MCF 10A (cell line): ENCODE data around the gene ALOX12B. TPM values are rescaled to one million over a fixed set of nuclear protein-coding genes. Genes with fewer than 3 reads are reported as not detected.
"Not testable (repeated sequence)": the region's sequence is repeated elsewhere in the genome, so short reads cannot be mapped to it uniquely, and the experiment has no call there.

Experiments
- BruUV-seq: library from RNA; stranded (reverse); fragments of 400-500 nt; replicated peaks from 2 replicates; lab custom pipeline; 2021; lab: Mats Ljungman, UMichigan
- CTCF ChIA-PET: fragments of 300-600 bp; sonication (Branson Sonifier 250); formaldehyde crosslinking; extraction: SDS; loops from one replicate; lab custom pipeline; 2021; ENCODE audit warnings: antibody characterized with exemption, inconsistent platforms; lab: Yijun Ruan, JAX
- POLR2A ChIA-PET: fragments of 300-600, 350-650 bp; sonication (Branson Sonifier 250); formaldehyde crosslinking; extraction: SDS; loops from one replicate; lab custom pipeline; 2020; ENCODE audit warnings: antibody characterized with exemption, inconsistent platforms; lab: Yijun Ruan, JAX
- DNase-seq: peaks from one replicate; pipeline ENCODE4 v3.0.0-alpha.2; 2018; ENCODE audit not compliant: unreplicated experiment
- H3K27ac Mint-ChIP-seq: one replicate; pipeline ENCODE4 v1.8.0; 2022; ENCODE audit warnings: mild to moderate bottlenecking, low read depth, mixed read lengths; ENCODE audit not compliant: unreplicated experiment
- H3K27me3 Mint-ChIP-seq: one replicate; pipeline ENCODE4 v1.8.0; 2022; ENCODE audit warnings: mixed read lengths; ENCODE audit not compliant: insufficient read depth, unreplicated experiment
- H3K36me3 Mint-ChIP-seq: one replicate; pipeline ENCODE4 v1.8.0; 2022; ENCODE audit warnings: mild to moderate bottlenecking, moderate library complexity, mixed read lengths; ENCODE audit not compliant: insufficient read depth, unreplicated experiment
- H3K4me1 Mint-ChIP-seq: one replicate; pipeline ENCODE4 v1.8.0; 2022; ENCODE audit warnings: mixed read lengths; ENCODE audit not compliant: insufficient read depth, unreplicated experiment
- H3K4me3 Mint-ChIP-seq: one replicate; pipeline ENCODE4 v1.8.0; 2022; ENCODE audit warnings: mild to moderate bottlenecking, moderate library complexity, mixed read lengths; ENCODE audit not compliant: unreplicated experiment
- H3K9me3 Mint-ChIP-seq: one replicate; pipeline ENCODE4 v1.8.0; 2022; ENCODE audit warnings: mixed read lengths; ENCODE audit not compliant: unreplicated experiment
- intact Hi-C: fragments of 100-400 bp; cut with micrococcal nuclease; formaldehyde crosslinking; loops from 2 replicates; pipeline ENCODE4 v1.14.1; 2022
- total RNA-seq: library from RNA; stranded (reverse); gene quantifications from 2 replicates; pipeline ENCODE4 v1.2.3, GENCODE V29; 2022
- TF ChIP-seq, protein P1 (sequence below): fragments of 200-600 bp; IDR thresholded peaks from one replicate; pipeline ENCODE4 v1.8.0; 2022; ENCODE audit warnings: antibody characterized with exemption, mild to moderate bottlenecking; ENCODE audit not compliant: unreplicated experiment

ALOX12B gene
- total RNA-seq, 1 experiment from 2014 or later, result 1.3 TPM

DNA sequence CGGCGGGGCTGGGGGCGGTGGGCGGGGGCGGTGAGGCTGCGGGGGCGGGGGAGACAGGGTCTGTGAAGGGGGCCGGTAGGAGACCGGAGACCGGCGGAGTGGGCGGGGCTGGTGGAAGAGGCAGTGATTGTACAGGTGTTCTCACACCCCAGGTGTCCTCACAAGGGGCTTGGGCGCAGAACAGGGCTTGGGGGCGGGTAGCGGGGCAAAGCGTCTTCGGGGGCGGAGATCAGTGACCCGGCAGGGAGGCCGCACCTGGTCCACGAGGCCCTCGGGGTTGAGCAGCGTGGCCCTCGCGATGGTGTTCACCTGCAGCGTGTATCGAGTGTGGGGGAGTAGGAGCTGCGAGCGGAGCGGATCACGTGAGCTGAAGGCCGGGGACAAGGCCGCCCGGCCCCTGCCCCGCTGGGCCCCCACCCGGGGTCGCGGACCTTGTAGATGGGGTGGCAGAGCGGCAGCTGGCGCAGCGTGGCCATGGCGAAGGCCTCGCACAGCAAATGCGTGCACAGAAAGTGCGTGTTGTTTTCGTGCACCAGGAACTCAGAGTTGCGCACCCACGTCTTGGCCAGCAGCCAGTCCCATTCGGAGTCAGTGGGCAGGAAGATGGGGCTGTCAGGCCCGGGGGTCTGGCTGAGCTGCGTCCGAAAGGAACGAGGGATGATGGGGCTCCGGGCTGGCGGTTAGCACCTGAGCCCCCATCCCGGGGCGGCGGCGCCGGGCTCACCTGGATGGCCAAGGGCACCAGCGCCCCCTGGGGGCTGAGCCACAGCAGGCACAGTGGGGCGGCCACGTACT is 22.3 kb upstream of the ALOX12B start:
- TF ChIP-seq, protein P1, sequence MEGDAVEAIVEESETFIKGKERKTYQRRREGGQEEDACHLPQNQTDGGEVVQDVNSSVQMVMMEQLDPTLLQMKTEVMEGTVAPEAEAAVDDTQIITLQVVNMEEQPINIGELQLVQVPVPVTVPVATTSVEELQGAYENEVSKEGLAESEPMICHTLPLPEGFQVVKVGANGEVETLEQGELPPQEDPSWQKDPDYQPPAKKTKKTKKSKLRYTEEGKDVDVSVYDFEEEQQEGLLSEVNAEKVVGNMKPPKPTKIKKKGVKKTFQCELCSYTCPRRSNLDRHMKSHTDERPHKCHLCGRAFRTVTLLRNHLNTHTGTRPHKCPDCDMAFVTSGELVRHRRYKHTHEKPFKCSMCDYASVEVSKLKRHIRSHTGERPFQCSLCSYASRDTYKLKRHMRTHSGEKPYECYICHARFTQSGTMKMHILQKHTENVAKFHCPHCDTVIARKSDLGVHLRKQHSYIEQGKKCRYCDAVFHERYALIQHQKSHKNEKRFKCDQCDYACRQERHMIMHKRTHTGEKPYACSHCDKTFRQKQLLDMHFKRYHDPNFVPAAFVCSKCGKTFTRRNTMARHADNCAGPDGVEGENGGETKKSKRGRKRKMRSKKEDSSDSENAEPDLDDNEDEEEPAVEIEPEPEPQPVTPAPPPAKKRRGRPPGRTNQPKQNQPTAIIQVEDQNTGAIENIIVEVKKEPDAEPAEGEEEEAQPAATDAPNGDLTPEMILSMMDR, result peak; percentile 86
- peak; percentile 72 for DNase-seq
- BruUV-seq, result no TSS peak
- POLR2A ChIA-PET, result interaction anchor here (1.0 to 1.3 kb wide), 3 partner anchors 8 to 50 kb away, joined by 4 to 7 read pairs (median 4); no protein-coding TSS in a partner anchor
- Mint-ChIP-seq H3K27me3 (no peaks in the 10 kb centered on the region), H3K9me3 (no peaks in the 10 kb centered on the region), H3K36me3 (no peaks in the 10 kb centered on the region), H3K4me3 (no peak overlapping the region), H3K4me1 (peaks cover 22% of the 10 kb centered on the region), H3K27ac (no peak overlapping the region)
- CTCF ChIA-PET, result interaction anchor here (0.5 to 14.2 kb wide), 18 partner anchors 9 to 647 kb away, joined by 3 to 233 read pairs (median 4); partner anchors contain the start of gene ALOX12B
- intact Hi-C loops, result loop anchor here (1.0 kb wide), 2 partner anchors 16 to 30 kb away; no protein-coding TSS in a partner anchor

DNA sequence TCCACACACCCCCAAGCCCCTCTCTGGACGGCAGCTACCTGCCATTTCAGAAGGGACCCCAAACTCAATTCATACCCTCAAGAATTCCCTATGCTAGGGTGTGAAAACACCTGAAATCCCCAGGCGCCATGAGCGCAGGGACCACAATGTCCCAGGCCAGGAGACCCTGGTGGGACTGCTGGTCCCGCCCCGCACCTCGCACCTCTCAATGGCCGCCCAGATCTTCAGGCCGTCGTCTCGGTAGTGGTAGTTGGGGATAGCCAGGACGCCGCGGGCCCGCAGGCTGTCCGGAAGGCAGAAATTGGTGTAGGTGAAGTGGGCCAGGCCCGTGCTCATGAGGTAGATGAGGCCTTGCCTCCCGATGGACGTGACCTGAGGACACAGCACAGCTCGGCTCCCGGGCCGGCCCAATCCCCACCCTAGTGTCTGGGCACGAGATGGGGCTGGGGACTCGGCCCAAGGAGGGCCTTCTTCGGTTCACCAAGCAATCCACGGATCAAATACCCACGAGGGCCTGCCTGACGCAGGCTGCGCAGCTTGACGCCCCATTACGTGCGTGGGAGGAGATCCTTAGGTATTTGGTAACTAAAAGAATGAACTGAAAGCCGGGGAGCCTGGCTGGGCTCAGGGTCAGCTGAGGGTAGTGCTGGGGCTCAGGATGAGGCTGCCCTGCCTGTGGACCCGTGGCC is 21.6 kb upstream of the ALOX12B start:
- H3K36me3 Mint-ChIP-seq, result no peaks in the 10 kb centered on the region
- ChIA-PET POLR2A (interaction anchor here (0.7 kb wide), 1 partner anchor 11 kb away, joined by 3 read pairs; no protein-coding TSS in a partner anchor), CTCF (interaction anchor here (0.5 to 14.2 kb wide), 9 partner anchors 9 to 282 kb away, joined by 3 to 233 read pairs (median 23); partner anchors contain the start of gene ALOX12B)
- H3K27ac Mint-ChIP-seq, result no peak overlapping the region
- no peak for DNase-seq
- BruUV-seq, result no TSS peak
- TF ChIP-seq, protein P1, result no peak
- no peaks in the 10 kb centered on the region for H3K9me3 Mint-ChIP-seq
- H3K27me3 Mint-ChIP-seq, result no peaks in the 10 kb centered on the region
- intact Hi-C loops, result no loop called here
- H3K4me3 Mint-ChIP-seq, result no peak overlapping the region
- H3K4me1 Mint-ChIP-seq, result peaks cover 29% of the 10 kb centered on the region

DNA sequence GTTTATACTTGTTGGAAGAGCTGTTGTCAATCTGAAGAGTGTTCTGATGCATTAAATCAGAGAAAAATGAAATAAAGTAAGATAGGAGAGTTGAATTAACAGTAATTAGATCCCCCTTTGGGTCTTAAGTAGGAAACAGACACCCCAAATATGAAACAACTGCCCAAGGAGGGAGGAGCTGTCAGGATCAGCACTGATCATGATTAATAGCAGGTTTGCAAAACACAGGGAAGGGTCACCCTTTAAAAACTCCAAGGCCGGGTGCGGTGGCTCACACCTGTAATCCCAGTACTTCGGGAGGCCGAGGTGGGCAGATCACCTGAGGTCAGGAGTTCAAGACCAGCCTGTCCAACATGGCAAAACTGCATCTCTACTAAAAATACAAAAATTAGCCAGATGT is 19.5 kb upstream of the ALOX12B start:
- intact Hi-C loops, DNase-seq, H3K36me3 Mint-ChIP-seq, H3K9me3 Mint-ChIP-seq, H3K4me3 Mint-ChIP-seq, BruUV-seq, H3K27me3 Mint-ChIP-seq: not testable (repeated sequence)
- peak overlapping the region; percentile 95 for H3K27ac Mint-ChIP-seq
- H3K4me1 Mint-ChIP-seq, result peaks cover 42% of the 10 kb centered on the region
- POLR2A ChIA-PET, result interaction anchor here (0.8 to 1.7 kb wide), 4 partner anchors 9 to 45 kb away, joined by 3 to 6 read pairs (median 4); no protein-coding TSS in a partner anchor
- CTCF ChIA-PET, result interaction anchor here (1.5 to 14.2 kb wide), 4 partner anchors 12 to 194 kb away, joined by 3 to 233 read pairs (median 114); partner anchors contain the start of genes ALOX12B and ALOXE3

DNA sequence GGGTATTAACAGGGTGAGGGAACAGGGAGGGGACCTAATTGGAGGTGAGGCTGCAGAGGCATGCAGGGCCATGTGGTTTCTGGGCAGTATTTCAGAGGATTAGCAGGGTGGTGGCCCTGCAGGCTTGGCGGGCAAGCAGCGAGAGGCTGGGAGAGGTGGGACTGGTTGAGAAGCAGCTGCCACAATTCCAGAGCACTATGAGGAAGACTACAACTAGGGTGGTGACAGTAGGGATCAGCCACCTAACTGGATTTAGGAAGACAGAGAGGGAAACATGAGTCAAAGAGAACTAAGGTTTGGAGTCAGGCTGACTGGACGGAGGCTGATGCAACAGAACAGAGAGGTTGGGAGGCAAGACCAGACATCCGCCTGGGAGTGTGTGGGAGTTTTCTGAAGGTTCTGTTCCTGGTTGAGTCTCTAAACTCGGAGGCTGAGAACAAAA is 18.5 kb upstream of the ALOX12B start:
- no TSS peak for BruUV-seq
- CTCF ChIA-PET, result interaction anchor here (1.0 to 14.2 kb wide), 7 partner anchors 10 to 49 kb away, joined by 3 to 233 read pairs (median 4); partner anchors contain the start of genes ALOX12B and ALOXE3
- Mint-ChIP-seq H3K27ac (peak overlapping the region; percentile 95), H3K9me3 (peaks cover 6% of the 10 kb centered on the region), H3K4me1 (peaks cover 42% of the 10 kb centered on the region), H3K27me3 (no peaks in the 10 kb centered on the region), H3K36me3 (no peaks in the 10 kb centered on the region), H3K4me3 (peak overlapping the region; percentile 28)
- TF ChIP-seq, protein P1, result no peak
- peak; percentile 86 for DNase-seq
- POLR2A ChIA-PET, result interaction anchor here (1.0 to 3.4 kb wide), 6 partner anchors 12 to 67 kb away, joined by 3 to 17 read pairs (median 7); no protein-coding TSS in a partner anchor
- intact Hi-C loops, result no loop called here
